ENCODE results near the gene RBM33. TPM values are rescaled to one million over a fixed set of nuclear protein-coding genes. Genes with fewer than 3 reads are reported as not detected.

The RBM33 gene
- total and polyA plus RNA-seq, 10 of the 15 experiments (the other 5 are each of a cell fraction or from before 2014, with no cell fraction given) = 4.7 to 67.2 (median 24.3) TPM

- H3K4me1 ChIP-seq (ENCODE audit: control insufficient read depth, insufficient read depth, low read length) = peaks cover 48% of the 10 kb centered on the region
- H3K27me3 ChIP-seq (replicated peaks in 1 of 2; ENCODE audit: control insufficient read depth in 2 of 2, insufficient read depth in 2 of 2, low read length in 1 of 2) = no peaks in the 10 kb centered on the region
- H3K27ac ChIP-seq (ENCODE audit: control insufficient read depth, insufficient read depth) = peak overlapping the region; percentile 86
- peaks cover 4% of the 10 kb centered on the region; the same call in 2 of the 3 replicates for H3K9me3 ChIP-seq (replicated peaks; ENCODE audit: control insufficient read depth, insufficient read depth, low read length)
- intact Hi-C loops (cut with micrococcal nuclease; ENCODE audit: unreplicated experiment) = loop anchor here (10.0 kb wide), 1 partner anchor 549 kb away; no protein-coding TSS in a partner anchor
- 52% methylated on average over 10 of the region's 10 CpGs for WGBS (ENCODE audit: insufficient coverage, insufficient replicate concordance, low lambda C conversion rate, missing lambda C conversion rate)
- TF ChIP-seq ZZZ3 (IDR thresholded peaks at IDR 0.05; ENCODE audit: control insufficient read depth, insufficient read length, low read depth) (no peak), PML (IDR thresholded peaks at IDR 0.05; ENCODE audit: low read length) (0 out of 2 replicates have a peak, but pooled peaks have one; percentile 31), PAX5 (IDR thresholded peaks at IDR 0.05; ENCODE audit: borderline replicate concordance, low read depth, low read length) (0 out of 2 replicates have a peak, but pooled peaks have one; percentile 16)
- DNase-seq (ENCODE audit: low read depth, low spot score) (no peak), ATAC-seq (peak; percentile 36), FAIRE-seq (no peak)
- CTCF ChIA-PET = interaction anchor here (1.0 to 3.9 kb wide), 6 partner anchors 9 to 156 kb away, joined by 3 to 15 read pairs (median 4); no protein-coding TSS in a partner anchor
- H3K4me2 ChIP-seq (ENCODE audit: control insufficient read depth, insufficient read depth) = peak overlapping the region; percentile 87
- BruUV-seq (replicated peaks) = no TSS peak
- SMC1A ChIA-PET (ENCODE audit: uncharacterized antibody, unreplicated experiment) = interaction anchor here (0.8 to 1.6 kb wide), 5 partner anchors 13 to 155 kb away, joined by 4 to 7 read pairs (median 5); no protein-coding TSS in a partner anchor
- peaks cover 82% of the 10 kb centered on the region for H3K79me2 ChIP-seq (ENCODE audit: control insufficient read depth, insufficient read depth, low read length)
- in situ Hi-C loops (cut with MboI) = loop anchor here (10.0 to 25.0 kb wide), 2 partner anchors 366 to 549 kb away; no protein-coding TSS in a partner anchor
- H3K4me3 ChIP-seq = peak overlapping the region; percentile 59
- no peak overlapping the region for H2AFZ ChIP-seq (ENCODE audit: control insufficient read depth, low read depth, low read length)
- peak overlapping the region; percentile 44; the same call in 1 of the 2 replicates for H3K9ac ChIP-seq (ENCODE audit: control insufficient read depth, insufficient read depth, low read length)
- POLR2A ChIA-PET = no interaction called here
- peaks cover 4 to 5% of the 10 kb centered on the region in 2 experiments; a peak in 3 of 4 replicates for H3K36me3 ChIP-seq (ENCODE audit: control insufficient read depth in 2 of 2, insufficient read depth in 2 of 2, low read length in 1 of 2)
- RAD21 ChIA-PET (ENCODE audit: unreplicated experiment) = interaction anchor here (0.9 to 1.4 kb wide), 4 partner anchors 9 to 155 kb away, joined by 3 to 6 read pairs (median 4); no protein-coding TSS in a partner anchor
- H4K20me1 ChIP-seq (ENCODE audit: control insufficient read depth, insufficient read depth) = no peaks in the 10 kb centered on the region
These were observed 109.0 kb downstream of the RBM33 start for GRCh38 chr7:155753446-155753965.

- Histone ChIP-seq H3K36me3 (ENCODE audit: control insufficient read depth in 2 of 2, insufficient read depth in 2 of 2, low read length in 1 of 2) (peaks cover 8 to 9% of the 10 kb centered on the region in 2 experiments; a peak in 3 of 4 replicates), H4K20me1 (ENCODE audit: control insufficient read depth, insufficient read depth) (no peaks in the 10 kb centered on the region), H3K9me3 (replicated peaks; ENCODE audit: control insufficient read depth, insufficient read depth, low read length) (peaks cover 4% of the 10 kb centered on the region; the same call in 2 of the 3 replicates), H3K27ac (ENCODE audit: control insufficient read depth, insufficient read depth) (peak overlapping the region; percentile 86), H3K27me3 (replicated peaks in 1 of 2; ENCODE audit: control insufficient read depth in 2 of 2, insufficient read depth in 2 of 2, low read length in 1 of 2) (no peaks in the 10 kb centered on the region), H3K9ac (ENCODE audit: control insufficient read depth, insufficient read depth, low read length) (no peak overlapping the region; the same call in 1 of the 2 replicates), H3K4me2 (ENCODE audit: control insufficient read depth, insufficient read depth) (peak overlapping the region; percentile 87), H3K4me1 (ENCODE audit: control insufficient read depth, insufficient read depth, low read length) (peaks cover 48% of the 10 kb centered on the region), H3K79me2 (ENCODE audit: control insufficient read depth, insufficient read depth, low read length) (peaks cover 79% of the 10 kb centered on the region), H2AFZ (ENCODE audit: control insufficient read depth, low read depth, low read length) (no peak overlapping the region), H3K4me3 (peak overlapping the region; percentile 59)
- RAD21 ChIA-PET (ENCODE audit: unreplicated experiment) = interaction anchor here (0.9 to 1.4 kb wide), 4 partner anchors 9 to 155 kb away, joined by 3 to 6 read pairs (median 4); no protein-coding TSS in a partner anchor
- SMC1A ChIA-PET (ENCODE audit: uncharacterized antibody, unreplicated experiment) = interaction anchor here (0.6 to 1.6 kb wide), 8 partner anchors 13 to 155 kb away, joined by 3 to 7 read pairs (median 4); no protein-coding TSS in a partner anchor
- ATAC-seq (no peak), FAIRE-seq (no peak), DNase-seq (ENCODE audit: low read depth, low spot score) (no peak)
- intact Hi-C loops (cut with micrococcal nuclease; ENCODE audit: unreplicated experiment) = loop anchor here (10.0 kb wide), 1 partner anchor 549 kb away; no protein-coding TSS in a partner anchor
- in situ Hi-C loops (cut with MboI) = loop anchor here (10.0 to 25.0 kb wide), 2 partner anchors 367 to 549 kb away; no protein-coding TSS in a partner anchor
- BruUV-seq (replicated peaks) = no TSS peak
- POLR2A ChIA-PET = no interaction called here
- CTCF ChIA-PET = interaction anchor here (1.0 to 3.9 kb wide), 6 partner anchors 8 to 157 kb away, joined by 3 to 15 read pairs (median 5); no protein-coding TSS in a partner anchor
- no peak for TF ChIP-seq NKRF (conservative IDR thresholded peaks at IDR 0.05)
- no peak for TF ChIP-seq CBX5 (IDR thresholded peaks at IDR 0.05; ENCODE audit: low read depth)
- TF ChIP-seq JUNB (IDR thresholded peaks at IDR 0.05) = no peak
- no peak for TF ChIP-seq CREM (IDR thresholded peaks at IDR 0.05; ENCODE audit: low read depth)
- no peak for TF ChIP-seq ZNF687 (IDR thresholded peaks at IDR 0.05)
- no peak for TF ChIP-seq ZNF207 (IDR thresholded peaks at IDR 0.05; ENCODE audit: borderline replicate concordance)
- no peak for TF ChIP-seq CHD1 (IDR thresholded peaks at IDR 0.05; ENCODE audit: low read depth, low read length)
These were observed 109.7 kb downstream of the RBM33 start for GRCh38 chr7:155754165-155754564.
